Activated CD4-positive, alpha-beta T cell treated with anti-CD3 and anti-CD28 coated beads for 48 hours (primary cell): Measurements from ENCODE around the gene BARX2.
"Not testable (repeated sequence)": the region's sequence is repeated elsewhere in the genome, so short reads cannot be mapped to it uniquely, and the experiment has no call there.

Experiments
- DNase-seq: peaks from one replicate; pipeline ENCODE4 v3.0.0-alpha.2; 2020

BARX2 gene

GRCh38 chr11:129375751-129376657 lies at the start of gene BARX2:
BARX2 (plus strand) TSS chr11:129375848; CDS start chr11:129376036, 188 bp downstream.
- peak; percentile 62 for DNase-seq

GRCh38 chr11:129326921-129327320 lies 48.7 kb upstream of the BARX2 start:
- no peak for DNase-seq

GRCh38 chr11:129327708-129328107 lies 47.9 kb upstream of the BARX2 start:
- DNase-seq, result not testable (repeated sequence)

- no peak for DNase-seq
Measured at GRCh38 chr11:129328756-129329155, 46.9 kb upstream of the BARX2 start.

- no peak for DNase-seq
Measured at GRCh38 chr11:129331217-129331616, 44.4 kb upstream of the BARX2 start.

GRCh38 chr11:129331871-129332274 lies 43.8 kb upstream of the BARX2 start:
- peak; percentile 79 for DNase-seq

- DNase-seq, result peak; percentile 17
Measured at GRCh38 chr11:129333873-129334272, 41.8 kb upstream of the BARX2 start.

- not testable (repeated sequence) for DNase-seq
Measured at GRCh38 chr11:129344301-129344940, 31.2 kb upstream of the BARX2 start.

- DNase-seq, result no peak
Measured at GRCh38 chr11:129346916-129347315, 28.7 kb upstream of the BARX2 start.

GRCh38 chr11:129348813-129349212 lies 26.8 kb upstream of the BARX2 start:
- no peak for DNase-seq

- no peak for DNase-seq
Measured at GRCh38 chr11:129352676-129353075, 23.0 kb upstream of the BARX2 start.

GRCh38 chr11:129354691-129355090 lies 21.0 kb upstream of the BARX2 start:
- DNase-seq, result no peak

- no peak for DNase-seq
Measured at GRCh38 chr11:129359748-129360147, 15.9 kb upstream of the BARX2 start.

GRCh38 chr11:129364143-129364654 lies 11.4 kb upstream of the BARX2 start:
- peak; percentile 88 for DNase-seq

GRCh38 chr11:129365816-129366215 lies 9.8 kb upstream of the BARX2 start:
- no peak for DNase-seq

GRCh38 chr11:129366737-129367597 lies 8.7 kb upstream of the BARX2 start:
- DNase-seq, result no peak

GRCh38 chr11:129368889-129369672 lies 6.6 kb upstream of the BARX2 start:
- DNase-seq, result no peak

GRCh38 chr11:129370715-129371114 lies 4.9 kb upstream of the BARX2 start:
- no peak for DNase-seq

GRCh38 chr11:129372609-129373488 lies 2.8 kb upstream of the BARX2 start:
- peak; percentile 20 for DNase-seq

- no peak for DNase-seq
Measured at GRCh38 chr11:129373489-129373953, 2.1 kb upstream of the BARX2 start.
